ENCODE measurements around the gene EGF.

Gene EGF

GRCh38 chr4:110042545-110043517 lies 130.1 kb downstream of the EGF start:
- no peak for DNase-seq

GRCh38 chr4:110046588-110047049 lies 133.9 kb downstream of the EGF start:
- DNase-seq, result no peak

- DNase-seq, result peak in 1 of 2 donors; percentile 12
Measured at GRCh38 chr4:110049951-110050925, 137.6 kb downstream of the EGF start.

- no peak for DNase-seq
Measured at GRCh38 chr4:110055158-110055768, 142.6 kb downstream of the EGF start.

GRCh38 chr4:110058677-110059076 lies 146.0 kb downstream of the EGF start:
- DNase-seq, result no peak

GRCh38 chr4:110059556-110060191 lies 147.0 kb downstream of the EGF start:
- DNase-seq, result no peak

GRCh38 chr4:110061076-110061475 lies 148.4 kb downstream of the EGF start:
- DNase-seq, result no peak

Measured in bone marrow (tissue), 2 donors.